ENCODE measurements around the gene PPP1R12A.

Gene PPP1R12A

DNA sequence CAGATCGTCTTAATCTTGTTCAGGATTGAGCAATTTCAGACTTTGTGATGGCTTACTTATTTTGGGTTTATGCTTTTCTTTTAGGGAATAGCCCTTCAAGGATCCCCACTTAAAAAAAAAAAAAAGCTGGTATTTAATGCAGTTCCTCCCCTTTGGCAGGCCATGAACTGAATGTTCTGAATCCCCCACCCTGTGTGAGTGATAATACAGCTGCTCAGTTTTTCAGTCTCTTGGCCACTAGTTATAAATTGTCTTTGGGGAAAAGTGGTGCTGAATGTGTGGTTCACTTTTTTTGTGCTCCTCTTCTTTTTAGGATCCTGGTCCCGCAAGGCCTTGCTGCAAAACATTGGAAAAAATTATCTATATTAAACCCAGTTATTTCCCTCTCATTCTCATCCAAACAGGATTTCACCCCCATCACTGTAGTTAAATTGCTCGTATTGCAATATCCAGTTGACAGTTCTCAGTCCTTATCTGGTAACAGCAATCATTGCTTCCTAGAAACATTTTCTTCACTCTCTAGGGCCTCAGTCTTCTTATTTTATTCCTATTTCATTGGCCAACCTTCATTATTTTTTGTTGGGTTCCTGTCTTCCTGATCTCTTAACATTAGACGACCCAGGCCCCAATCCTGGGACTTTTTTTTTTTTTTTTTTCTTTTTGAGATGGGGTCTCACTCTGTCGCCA is 171.0 kb downstream of the PPP1R12A start:
- no peak for DNase-seq

- no peak for DNase-seq
Observed at GRCh38 chr12:79761341-79761740, 173.6 kb downstream of the PPP1R12A start.

- no peak for DNase-seq
Observed at GRCh38 chr12:79747274-79747673, 187.6 kb downstream of the PPP1R12A start.

GRCh38 chr12:79737875-79738718 is 196.8 kb downstream of the PPP1R12A start:
- DNase-seq = peak; percentile 7

DNA sequence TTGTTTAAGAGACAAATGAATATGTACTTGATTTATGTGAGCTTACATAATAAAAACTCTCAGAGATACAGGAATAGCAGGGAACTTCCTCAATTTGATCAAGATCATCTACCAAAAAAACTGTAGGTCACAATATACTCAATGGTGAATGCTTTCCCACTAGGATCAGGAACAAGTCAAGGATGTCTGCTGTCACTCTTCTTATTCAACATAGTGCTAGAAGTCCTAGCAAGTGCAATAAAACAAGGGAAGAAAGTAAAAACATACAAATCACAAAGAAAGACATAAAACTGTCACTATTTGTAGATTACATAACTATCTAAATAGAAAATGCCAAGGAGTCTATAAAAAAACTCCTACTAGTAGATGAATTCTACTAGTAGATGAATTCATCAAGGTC is 202.3 kb downstream of the PPP1R12A start:
- DNase-seq = no peak

DNA sequence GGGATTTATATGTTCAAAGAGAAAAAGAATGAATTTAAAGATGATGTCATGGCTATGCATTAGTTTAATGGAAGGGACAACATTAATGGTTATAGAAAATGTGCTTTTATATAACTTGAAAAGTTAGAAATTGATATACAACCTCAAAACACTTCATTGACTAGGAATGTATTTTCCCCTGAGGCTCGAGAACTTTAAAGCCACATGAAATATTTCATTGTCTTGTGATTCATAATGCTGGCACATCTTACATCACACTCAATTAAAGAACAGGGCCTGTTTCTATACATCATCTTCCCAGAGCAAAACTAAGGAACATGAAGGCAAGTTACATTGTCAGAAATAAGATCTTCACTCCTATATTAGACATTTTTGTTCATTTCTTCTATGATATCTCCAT is 208.9 kb downstream of the PPP1R12A start:
- no peak for DNase-seq
